Endothelial cell of umbilical vein (primary cell): Measurements from ENCODE around the gene ARHGAP10. TPM values are rescaled to one million over a fixed set of nuclear protein-coding genes. Genes with fewer than 3 reads are reported as not detected.

Source experiments
- BruUV-seq: library from RNA; stranded (reverse); fragments of 400-500 nt; replicated peaks from 2 replicates; lab custom pipeline; 2021; lab: Mats Ljungman, UMichigan
- CTCF ChIA-PET: fragments of 300-600, 350-600 bp; sonication (Branson Sonifier 250); formaldehyde crosslinking; loops from one replicate; lab custom pipeline; 2021; ENCODE audit warnings: antibody characterized with exemption, inconsistent platforms; lab: Charles Lee
- POLR2A ChIA-PET: fragments of 300-600, 350-600 bp; sonication (Branson Sonifier 250); formaldehyde crosslinking; loops from one replicate; lab custom pipeline; 2021; ENCODE audit warnings: antibody characterized with exemption, inconsistent platforms; lab: Charles Lee
- DNase-seq: peaks from one replicate; pipeline ENCODE4 v3.0.0-alpha.2; 2011; ENCODE audit warnings: low read depth, low spot score
- FAIRE-seq: peaks from 2 replicates; lab custom pipeline; 2011; peaks lifted over from hg19 to GRCh38; lab: Jason Lieb, UNC
- H2AFZ ChIP-seq: 2 replicates; pipeline ENCODE4 v1.6.0; 2012; ENCODE audit warnings: low read depth, low read length, control low read depth, inconsistent platforms
- H3K27ac ChIP-seq: 2 replicates; pipeline ENCODE4 v1.5.1; 2011; ENCODE audit warnings: low read depth, mild to moderate bottlenecking, control low read depth, low read length, moderate library complexity; ENCODE audit not compliant: insufficient read depth
- H3K27me3 ChIP-seq, 2 experiments: 2 replicates each; pipeline versions ENCODE4 v1.6.0 to v1.6.1; 2011; ENCODE audit warnings: low read length in 2 of 2, mixed read lengths in 1 of 2; ENCODE audit not compliant: control insufficient read depth in 2 of 2, insufficient read depth in 2 of 2
- H3K36me3 ChIP-seq, 2 experiments: 2 replicates in 1 of 2; 3 replicates in 1 of 2; pipeline ENCODE4 v1.5.1; 2011; ENCODE audit warnings: low read length in 2 of 2, mild to moderate bottlenecking in 1 of 2, moderate library complexity in 1 of 2; ENCODE audit not compliant: control insufficient read depth in 2 of 2, insufficient read depth in 2 of 2; ENCODE audit errors: extremely low read depth in 1 of 2
- H3K4me1 ChIP-seq: 3 replicates; pipeline ENCODE4 v1.5.1; 2011; ENCODE audit warnings: mild to moderate bottlenecking, low read length; ENCODE audit not compliant: control insufficient read depth, insufficient read depth; ENCODE audit errors: extremely low read depth
- H3K4me2 ChIP-seq: 2 replicates; pipeline ENCODE4 v1.6.1; 2011; ENCODE audit warnings: low read length, control low read depth, mixed read lengths; ENCODE audit not compliant: insufficient read depth
- H3K4me3 ChIP-seq, 3 experiments: fragments of 200-600 bp in 1 of 3; sonication (generic), shearing (Covaris generic) in 1 of 3; replicated peaks in 1 of 3; 2 replicates each; pipeline ENCODE4 v1.5.1; 2011 to 2016; ENCODE audit warnings: control low read depth in 3 of 3, low read length in 3 of 3, mild to moderate bottlenecking in 2 of 3, inconsistent platforms in 1 of 3, low read depth in 1 of 3, moderate library complexity in 1 of 3; ENCODE audit not compliant: insufficient read depth in 1 of 3
- H3K79me2 ChIP-seq: 2 replicates; pipeline ENCODE4 v1.6.0; 2012; ENCODE audit warnings: low read length, inconsistent platforms; ENCODE audit not compliant: control insufficient read depth, insufficient read depth
- H3K9ac ChIP-seq: replicated peaks from 2 replicates; pipeline ENCODE3; 2011; ENCODE audit warnings: low read length, control low read depth; ENCODE audit not compliant: insufficient read depth; ENCODE audit errors: extremely low read depth
- H3K9me1 ChIP-seq: replicated peaks from 3 replicates; pipeline ENCODE4 v1.6.0; 2011; ENCODE audit warnings: mild to moderate bottlenecking, low read length; ENCODE audit not compliant: control insufficient read depth, insufficient read depth; ENCODE audit errors: extremely low read depth
- H3K9me3 ChIP-seq: replicated peaks from 2 replicates; pipeline ENCODE4 v1.5.1; 2012; ENCODE audit warnings: low read length, inconsistent platforms; ENCODE audit not compliant: control insufficient read depth, insufficient read depth
- H4K20me1 ChIP-seq: replicated peaks from 2 replicates; pipeline ENCODE3; 2011; ENCODE audit warnings: mild to moderate bottlenecking, low read length; ENCODE audit not compliant: control insufficient read depth, insufficient read depth; ENCODE audit errors: extremely low read depth
- CTCF ChIP-seq, 2 donors: IDR thresholded peaks; 1 replicate in 1 of 2; 2 replicates in 1 of 2; pipeline ENCODE4 v1.5.1; 2011; ENCODE audit warnings: low read length in 2 of 2, mild to moderate bottlenecking in 2 of 2, moderate library complexity in 2 of 2, control low read depth in 1 of 2, inconsistent platforms in 1 of 2, low read depth in 1 of 2; ENCODE audit not compliant: insufficient read depth in 1 of 2; ENCODE audit errors: extremely low read depth in 1 of 2
- EZH2 ChIP-seq: IDR thresholded peaks from 2 replicates; pipeline ENCODE4 v1.6.1; 2012; ENCODE audit warnings: borderline replicate concordance, low read depth, mild to moderate bottlenecking, moderate library complexity, low read length, inconsistent platforms; ENCODE audit not compliant: severe bottlenecking
- FOS ChIP-seq: IDR thresholded peaks from 2 replicates; pipeline ENCODE4 v1.6.1; 2011; ENCODE audit warnings: mild to moderate bottlenecking, low read length, moderate library complexity, borderline replicate concordance; ENCODE audit not compliant: insufficient read depth
- GATA2 ChIP-seq: IDR thresholded peaks from 2 replicates; pipeline ENCODE4 v1.7.0; 2011; ENCODE audit warnings: low read depth, mild to moderate bottlenecking, moderate library complexity, mixed read lengths, low read length; ENCODE audit not compliant: insufficient read length, insufficient read depth
- JUN ChIP-seq: IDR thresholded peaks from 2 replicates; pipeline ENCODE4 v1.6.1; 2011; ENCODE audit warnings: borderline replicate concordance, low read depth; ENCODE audit not compliant: insufficient read length, insufficient read depth
- MAX ChIP-seq: IDR thresholded peaks from 2 replicates; pipeline ENCODE4 v1.6.1; 2011; ENCODE audit not compliant: insufficient read depth, insufficient read length
- MYC ChIP-seq: IDR thresholded peaks from one replicate; pipeline ENCODE4 v1.6.1; 2011; ENCODE audit warnings: mild to moderate bottlenecking, low read depth, low read length
- POLR2A ChIP-seq: IDR thresholded peaks from 2 replicates; pipeline ENCODE4 v1.6.1; 2012; ENCODE audit warnings: low read depth, mild to moderate bottlenecking, control low read depth, low read length
- POLR2AphosphoS5 ChIP-seq: IDR thresholded peaks from 2 replicates; pipeline ENCODE4 v1.6.1; 2012; ENCODE audit warnings: low read depth, mild to moderate bottlenecking, control low read depth, low read length, moderate library complexity; ENCODE audit not compliant: insufficient read depth
- dilution Hi-C: fragments of 300-500 bp; cut with MboI; formaldehyde crosslinking; loops from one replicate; pipeline ENCODE4 v1.15.0; 2019; ENCODE audit warnings: low sequenced_read_pairs; ENCODE audit not compliant: extremely low pct_ligation_motif_present
- intact Hi-C: fragments of 100-400 bp; cut with micrococcal nuclease; formaldehyde crosslinking; loops from one replicate; pipeline ENCODE4 v1.10.0; 2022
- polyA plus RNA-seq, 4 experiments: library from polyadenylated mRNA; depleted of rRNA in 3 of 4; stranded (reverse) in 3 of 4; unstranded in 1 of 4; fragments of >200 nt; gene quantifications; 2 replicates each; pipeline versions ENCODE4 v1.2.1 to v1.2.3, GENCODE V29; 2011 to 2012; ENCODE audit warnings: missing spikeins in 1 of 4
- total RNA-seq: library from RNA; stranded (reverse); gene quantifications from 2 replicates; pipeline ENCODE4 v1.2.3, GENCODE V29; 2021

ARHGAP10 gene
- total and polyA plus RNA-seq, 2 donors (not counting 3 experiments of a cell fraction or from before 2014, with no cell fraction given): 20.4 to 36.7 TPM

- BruUV-seq: no TSS peak
- no peak overlapping the region for H3K27ac ChIP-seq
- CTCF ChIA-PET: interaction anchor here (1.4 to 7.0 kb wide), 2 partner anchors 14 to 1151 kb away, joined by 4 to 55 read pairs; no protein-coding TSS in a partner anchor
These were observed 148.6 kb downstream of the ARHGAP10 start for GRCh38 chr4:147880511-147880910.

More at GRCh38 chr4:147880511-147880910, 148.6 kb downstream of the ARHGAP10 start:
- FAIRE-seq: no peak
- no peak overlapping the region for H2AFZ ChIP-seq
- H3K79me2 ChIP-seq: no peaks in the 10 kb centered on the region
- intact Hi-C loops (no loop called here), dilution Hi-C loops (no loop called here)
- DNase-seq: no peak
- no peak overlapping the region for H3K4me3 ChIP-seq
- H3K27me3 ChIP-seq: no peaks in the 10 kb centered on the region
- no peaks in the 10 kb centered on the region for H3K9me3 ChIP-seq
- H3K4me1 ChIP-seq: no peaks in the 10 kb centered on the region
- POLR2A ChIA-PET: no interaction called here
- no peaks in the 10 kb centered on the region for H3K9me1 ChIP-seq
- H3K4me2 ChIP-seq: no peak overlapping the region
- H3K36me3 ChIP-seq: peaks cover 0 to 2% of the 10 kb centered on the region in 2 experiments
- TF ChIP-seq POLR2A: no peak
- no peak for TF ChIP-seq CTCF (IDR thresholded peaks at IDR 0.05; ENCODE audit: extremely low read depth in 1 of 2, insufficient read depth in 1 of 2, low read depth in 1 of 2, low read length in 2 of 2)
- no peak for TF ChIP-seq MAX
- no peak for TF ChIP-seq MYC
- no peak for TF ChIP-seq GATA2
- no peak for TF ChIP-seq JUN
- no peak for TF ChIP-seq FOS
- TF ChIP-seq POLR2AphosphoS5: no peak
- no peak for TF ChIP-seq EZH2
- H4K20me1 ChIP-seq: no peaks in the 10 kb centered on the region
- H3K9ac ChIP-seq: no peak overlapping the region
